ENCODE data around the gene SNTG2. TPM values are rescaled to one million over a fixed set of nuclear protein-coding genes. Genes with fewer than 3 reads are reported as not detected.

The SNTG2 gene
- total RNA-seq, 2 donors from 2014 or later, result 4.1 to 11.9 TPM

GRCh38 chr2:1156059-1156458 lies 205.4 kb downstream of the SNTG2 start:
- no peaks in the 10 kb centered on the region for H3K9me3 Mint-ChIP-seq
- H3K36me3 Mint-ChIP-seq (ENCODE audit: low read depth), result no peaks in the 10 kb centered on the region
- Histone ChIP-seq H3K4me1 (ENCODE audit: control insufficient read depth, insufficient read depth, low read length) (no peaks in the 10 kb centered on the region), H3K27ac (ENCODE audit: low read depth, low read length) (no peak overlapping the region), H3K9me3 (ENCODE audit: control insufficient read depth, low read length) (no peaks in the 10 kb centered on the region), H3K4me3 (ENCODE audit: low read length) (no peak overlapping the region), H3K27me3 (ENCODE audit: control insufficient read depth, insufficient read depth, low read length, poor library complexity, severe bottlenecking) (no peaks in the 10 kb centered on the region), H3K36me3 (ENCODE audit: control insufficient read depth, insufficient read depth, low read length) (no peaks in the 10 kb centered on the region), H3K9ac (ENCODE audit: extremely low read depth, low read length, poor library complexity, severe bottlenecking) (no peak overlapping the region)
- WGBS, 2 experiments (ENCODE audit: insufficient coverage in 1 of 2, insufficient read length in 1 of 2), result 81 to 84% methylated on average over 5 to 7 of the region's 7 CpGs
- H3K4me1 Mint-ChIP-seq, result peaks cover 3% of the 10 kb centered on the region
- H3K27me3 Mint-ChIP-seq (ENCODE audit: insufficient read depth), result no peaks in the 10 kb centered on the region
- no peak for TF ChIP-seq CTCF (conservative IDR thresholded peaks at IDR 0.05)
- no peak overlapping the region for H3K4me3 Mint-ChIP-seq
- no peak for DNase-seq
- H3K27ac Mint-ChIP-seq, result no peak overlapping the region

- WGBS, 2 experiments (ENCODE audit: insufficient coverage in 1 of 2, insufficient read length in 1 of 2), result 77 to 93% methylated on average over 9 to 14 of the region's 14 CpGs
- Histone ChIP-seq H3K4me1 (ENCODE audit: control insufficient read depth, insufficient read depth, low read length) (no peaks in the 10 kb centered on the region), H3K4me3 (ENCODE audit: low read length) (no peak overlapping the region), H3K27ac (ENCODE audit: low read depth, low read length) (no peak overlapping the region), H3K27me3 (ENCODE audit: control insufficient read depth, insufficient read depth, low read length, poor library complexity, severe bottlenecking) (no peaks in the 10 kb centered on the region), H3K36me3 (ENCODE audit: control insufficient read depth, insufficient read depth, low read length) (no peaks in the 10 kb centered on the region), H3K9ac (ENCODE audit: extremely low read depth, low read length, poor library complexity, severe bottlenecking) (no peak overlapping the region), H3K9me3 (ENCODE audit: control insufficient read depth, low read length) (no peaks in the 10 kb centered on the region)
- H3K4me1 Mint-ChIP-seq, result no peaks in the 10 kb centered on the region
- no peaks in the 10 kb centered on the region for H3K9me3 Mint-ChIP-seq
- no peak overlapping the region for H3K4me3 Mint-ChIP-seq
- no peak for DNase-seq
- H3K27me3 Mint-ChIP-seq (ENCODE audit: insufficient read depth), result no peaks in the 10 kb centered on the region
- no peak overlapping the region for H3K27ac Mint-ChIP-seq
- TF ChIP-seq CTCF (conservative IDR thresholded peaks at IDR 0.05), result no peak
- no peaks in the 10 kb centered on the region for H3K36me3 Mint-ChIP-seq (ENCODE audit: low read depth)
Observed at GRCh38 chr2:1156531-1156930, 205.9 kb downstream of the SNTG2 start.

GRCh38 chr2:1157107-1157506 lies 206.5 kb downstream of the SNTG2 start:
- DNase-seq, result no peak
- Mint-ChIP-seq H3K27ac (no peak overlapping the region), H3K9me3 (no peaks in the 10 kb centered on the region)

More at GRCh38 chr2:1157107-1157506, 206.5 kb downstream of the SNTG2 start:
- Mint-ChIP-seq H3K36me3 (ENCODE audit: low read depth) (no peaks in the 10 kb centered on the region), H3K4me3 (no peak overlapping the region), H3K4me1 (no peaks in the 10 kb centered on the region), H3K27me3 (ENCODE audit: insufficient read depth) (no peaks in the 10 kb centered on the region)
- no peak overlapping the region for H3K27ac ChIP-seq (ENCODE audit: low read depth, low read length)
- WGBS, 2 experiments (ENCODE audit: insufficient coverage in 1 of 2, insufficient read length in 1 of 2), result 89 to 98% methylated on average over 12 to 15 of the region's 15 CpGs
- TF ChIP-seq CTCF (conservative IDR thresholded peaks at IDR 0.05), result no peak
- H3K4me1 ChIP-seq (ENCODE audit: control insufficient read depth, insufficient read depth, low read length), result no peaks in the 10 kb centered on the region
- no peak overlapping the region for H3K4me3 ChIP-seq (ENCODE audit: low read length)
- no peaks in the 10 kb centered on the region for H3K27me3 ChIP-seq (ENCODE audit: control insufficient read depth, insufficient read depth, low read length, poor library complexity, severe bottlenecking)
- H3K9ac ChIP-seq (ENCODE audit: extremely low read depth, low read length, poor library complexity, severe bottlenecking), result no peak overlapping the region
- H3K36me3 ChIP-seq (ENCODE audit: control insufficient read depth, insufficient read depth, low read length), result no peaks in the 10 kb centered on the region
- no peaks in the 10 kb centered on the region for H3K9me3 ChIP-seq (ENCODE audit: control insufficient read depth, low read length)

All from endodermal cell (in vitro differentiated cells).